OCI-M2 (cell line): ENCODE measurements around the gene SUMO2.
A peak's percentile ranks its signal among the peaks of the same experiment; 100 is the strongest.
"Not testable (repeated sequence)": the region's sequence is repeated elsewhere in the genome, so short reads cannot be mapped to it uniquely, and the experiment has no call there.

Source experiments
- DNase-seq: peaks from one replicate; lab custom pipeline; 2025; ENCODE audit not compliant: unreplicated experiment; lab: John Stamatoyannopoulos, UW

The SUMO2 gene

DNA sequence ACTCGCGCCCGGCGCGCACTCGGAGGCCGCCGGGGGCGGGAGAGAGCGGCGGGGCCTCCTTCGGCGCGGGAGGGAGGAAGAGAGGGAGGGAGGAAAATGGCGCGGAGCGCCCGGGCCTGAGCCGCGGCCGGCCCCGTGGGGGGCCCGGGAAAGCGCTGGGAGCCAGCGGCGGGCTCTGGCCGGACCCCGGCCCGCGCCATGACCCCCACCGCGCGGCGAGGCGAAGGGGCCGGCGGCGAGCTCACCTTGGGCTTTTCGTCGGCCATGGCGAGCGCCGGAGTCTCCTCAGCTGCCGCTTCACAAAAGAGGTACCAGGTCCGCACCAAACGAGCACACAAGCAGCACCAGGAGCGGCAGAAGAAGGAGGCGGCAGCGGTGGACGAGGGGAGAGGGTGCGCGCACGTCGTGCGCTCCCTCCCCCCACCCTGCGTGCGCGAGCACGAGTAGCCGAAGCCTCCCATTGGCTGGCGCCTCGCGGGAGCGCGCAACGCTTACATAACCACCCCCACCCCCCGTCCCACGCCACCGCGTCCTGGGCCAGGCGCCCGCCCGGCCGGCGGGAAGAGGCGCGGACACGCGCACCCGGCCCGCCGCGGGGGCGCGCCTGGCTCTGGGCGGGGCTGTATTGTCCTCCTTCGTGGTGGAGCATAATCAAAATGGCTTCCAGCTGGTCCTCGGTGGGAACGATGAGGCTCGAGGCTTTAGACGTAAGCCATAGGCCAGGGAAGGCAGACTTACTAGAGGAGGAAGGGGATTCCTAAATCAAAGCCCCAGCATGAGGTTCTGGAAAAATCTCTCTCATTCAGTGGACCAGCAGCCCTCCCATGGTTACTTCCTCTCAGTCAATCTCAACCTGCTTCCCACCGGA lies at the start of gene SUMO2:
Gene SUMO2 (minus strand): TSS at position 391 of the 868 bp plus-strand sequence. CDS start 125 bp downstream, at position 266.
- peak; percentile 73 for DNase-seq

DNA sequence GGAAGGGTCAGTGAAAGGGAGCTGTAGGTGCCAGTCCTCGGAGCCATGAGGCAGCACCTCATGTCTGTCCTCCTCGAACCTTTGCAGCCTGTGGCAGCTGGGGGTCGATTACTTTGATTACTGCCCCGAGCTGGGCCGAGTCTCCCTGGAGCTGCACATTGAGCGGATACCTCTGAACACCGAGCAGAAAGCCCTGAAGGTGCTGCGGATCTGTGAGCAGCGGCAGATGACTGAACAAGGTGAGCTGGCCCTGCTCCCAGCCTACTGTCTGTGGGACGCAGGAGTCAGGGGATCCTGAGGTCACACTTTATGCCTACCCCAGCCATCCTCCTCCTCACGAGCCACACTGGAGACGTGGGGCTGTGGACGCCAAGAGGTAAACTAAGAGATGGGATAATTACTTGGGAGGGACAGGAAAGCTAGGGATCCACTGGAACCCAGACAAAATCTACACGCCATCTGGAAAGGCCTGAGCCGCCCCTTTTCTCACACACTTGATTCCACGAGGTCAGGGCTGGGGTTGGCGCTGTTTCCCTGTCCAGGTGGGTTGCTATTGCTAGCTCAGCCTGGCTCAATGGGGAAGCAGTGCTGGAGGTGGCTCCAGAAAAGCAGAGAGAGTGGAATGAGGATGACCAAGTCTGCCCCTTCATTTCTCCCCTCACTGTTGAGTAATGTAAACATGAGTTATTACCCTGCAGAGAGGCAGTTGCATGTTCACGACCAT lies 49.1 kb upstream of the SUMO2 start:
- no peak for DNase-seq

- no peak for DNase-seq
Observed at GRCh38 chr17:75231071-75231470, 48.3 kb upstream of the SUMO2 start.

DNA sequence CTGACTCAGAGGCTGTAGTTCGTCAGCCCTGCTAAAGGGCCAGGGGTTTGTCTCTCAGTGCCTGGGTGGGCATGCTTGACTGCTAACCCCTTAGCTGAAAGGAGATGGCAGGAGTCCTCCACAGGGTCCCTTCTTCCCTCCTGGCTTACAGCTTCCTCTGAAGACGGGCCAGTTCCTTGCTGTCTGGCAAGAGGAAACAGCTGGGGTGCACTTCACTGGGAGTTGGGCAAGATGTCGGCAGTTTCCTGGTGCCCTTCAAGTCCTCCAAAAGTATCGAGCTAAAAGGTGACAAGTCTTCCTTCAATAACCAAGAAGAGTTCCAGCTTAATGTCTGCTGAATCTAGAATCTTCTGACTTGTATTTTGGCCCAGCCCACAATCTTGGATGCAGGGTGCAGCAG lies 46.1 kb upstream of the SUMO2 start:
- no peak for DNase-seq

- no peak for DNase-seq
Observed at GRCh38 chr17:75228305-75228704, 45.5 kb upstream of the SUMO2 start.

DNA sequence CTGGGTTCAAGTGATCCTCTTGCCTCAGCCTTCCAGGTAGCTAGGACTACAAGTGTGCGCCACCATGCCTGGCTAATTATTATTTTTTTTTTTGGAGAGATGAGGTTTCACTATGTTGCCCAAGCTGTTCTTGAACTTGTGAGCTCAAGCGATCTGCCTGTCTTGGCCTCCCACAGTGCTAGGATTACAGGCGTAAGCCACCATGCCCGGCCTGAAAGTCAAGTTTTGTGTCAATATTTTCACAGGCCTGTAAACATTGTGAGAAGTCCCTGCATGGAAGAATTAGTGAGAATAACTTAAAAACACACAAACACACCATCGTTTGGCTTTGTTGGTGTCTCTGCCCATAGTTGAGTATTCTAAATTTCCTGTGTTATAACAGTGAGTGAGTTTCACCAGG lies 45.0 kb upstream of the SUMO2 start:
- no peak for DNase-seq

DNA sequence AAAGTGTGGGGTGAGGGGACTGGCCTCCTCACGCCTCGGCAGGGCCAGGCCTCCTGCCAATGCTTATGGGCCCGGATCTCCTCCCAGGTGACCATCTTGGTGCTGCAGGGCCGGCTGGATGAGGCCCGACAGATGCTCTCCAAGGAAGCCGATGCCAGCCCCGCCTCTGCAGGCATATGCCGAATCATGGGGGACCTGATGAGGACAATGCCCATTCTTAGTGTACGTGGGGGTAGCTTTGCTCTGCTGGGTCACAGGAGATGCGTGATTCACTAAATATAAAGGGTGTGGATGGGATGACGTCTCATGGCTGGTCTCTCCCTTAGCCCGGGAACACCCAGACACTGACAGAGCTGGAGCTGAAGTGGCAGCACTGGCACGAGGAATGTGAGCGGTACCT lies 42.3 kb upstream of the SUMO2 start:
- no peak for DNase-seq

DNA sequence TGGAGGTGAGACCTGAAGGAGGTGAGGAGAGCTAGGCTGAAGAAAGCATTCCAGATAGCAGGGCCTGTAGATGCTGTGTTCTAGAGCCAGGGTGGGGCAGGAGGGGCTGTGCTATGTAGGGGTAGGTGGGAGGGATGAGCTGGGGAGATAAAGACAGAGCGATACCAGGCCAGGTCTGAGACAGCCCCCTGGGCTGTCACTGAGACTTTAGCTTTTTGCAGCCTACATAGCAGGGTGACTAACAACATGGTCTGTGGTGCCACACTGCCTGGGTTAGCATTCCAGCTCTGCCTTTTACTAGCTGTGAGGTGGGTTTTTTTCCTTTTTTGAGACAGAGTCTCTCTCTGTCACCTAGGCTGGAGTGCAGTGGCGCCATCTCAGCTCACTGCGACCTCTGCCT lies 37.1 kb upstream of the SUMO2 start:
- DNase-seq = no peak

DNA sequence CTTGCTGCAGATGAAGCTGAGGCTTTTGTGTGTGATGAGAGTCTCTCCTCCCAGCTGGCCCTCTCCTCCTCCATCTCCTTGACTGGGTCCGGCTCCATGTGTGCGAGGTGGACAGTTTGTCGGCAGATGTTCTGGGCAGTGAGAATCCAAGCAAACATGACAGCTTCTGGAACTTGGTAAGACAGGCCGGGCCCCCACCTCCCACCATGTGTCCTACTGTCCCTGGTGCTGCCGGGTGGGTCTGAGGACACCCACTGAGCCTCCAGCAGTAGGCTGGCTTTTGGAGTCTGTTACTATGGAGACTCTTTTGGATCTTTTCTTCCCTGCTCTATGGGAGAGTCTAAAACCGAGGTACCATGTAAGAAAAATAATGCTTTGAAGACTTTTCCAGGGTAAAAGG lies 35.4 kb upstream of the SUMO2 start:
- DNase-seq = no peak

- no peak for DNase-seq
Observed at GRCh38 chr17:75209061-75209460, 26.3 kb upstream of the SUMO2 start.

- no peak for DNase-seq
Observed at GRCh38 chr17:75208161-75208560, 25.4 kb upstream of the SUMO2 start.

- no peak for DNase-seq
Observed at GRCh38 chr17:75207760-75208159, 25.0 kb upstream of the SUMO2 start.

GRCh38 chr17:75207050-75207407 lies 24.3 kb upstream of the SUMO2 start:
- DNase-seq = not testable (repeated sequence)

GRCh38 chr17:75205793-75206163 lies 23.0 kb upstream of the SUMO2 start:
- DNase-seq = no peak

GRCh38 chr17:75205037-75205792 lies 22.5 kb upstream of the SUMO2 start, which contains the start of gene NUP85:
NUP85 (plus strand) TSS chr17:75205679; CDS start chr17:75205762, 83 bp downstream.
- peak; percentile 79 for DNase-seq

GRCh38 chr17:75199886-75200618 lies 17.3 kb upstream of the SUMO2 start:
- DNase-seq = no peak

DNA sequence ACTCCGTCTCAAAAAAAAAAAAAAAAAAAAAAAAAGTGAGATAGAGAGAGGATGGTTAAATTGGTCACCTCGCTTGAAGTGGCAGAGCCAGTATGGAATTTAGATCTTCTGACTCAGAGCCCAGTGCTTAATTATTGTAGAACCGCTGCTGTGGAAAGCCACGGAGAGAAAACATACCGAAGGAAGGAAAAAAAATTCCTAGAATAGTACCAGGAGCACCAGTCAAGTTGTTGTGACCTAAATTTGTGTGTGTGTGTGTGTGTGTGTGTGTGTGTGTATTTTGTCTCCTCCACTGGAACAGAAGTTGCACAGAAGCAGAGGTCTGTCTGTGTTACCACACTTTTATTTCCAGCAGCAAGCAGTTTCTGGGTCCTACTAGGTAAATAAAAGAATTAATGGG lies 12.1 kb upstream of the SUMO2 start:
- no peak for DNase-seq

GRCh38 chr17:75191584-75191983 lies 8.8 kb upstream of the SUMO2 start:
- no peak for DNase-seq

- DNase-seq = no peak
Observed at GRCh38 chr17:75188614-75189013, 5.9 kb upstream of the SUMO2 start.

DNA sequence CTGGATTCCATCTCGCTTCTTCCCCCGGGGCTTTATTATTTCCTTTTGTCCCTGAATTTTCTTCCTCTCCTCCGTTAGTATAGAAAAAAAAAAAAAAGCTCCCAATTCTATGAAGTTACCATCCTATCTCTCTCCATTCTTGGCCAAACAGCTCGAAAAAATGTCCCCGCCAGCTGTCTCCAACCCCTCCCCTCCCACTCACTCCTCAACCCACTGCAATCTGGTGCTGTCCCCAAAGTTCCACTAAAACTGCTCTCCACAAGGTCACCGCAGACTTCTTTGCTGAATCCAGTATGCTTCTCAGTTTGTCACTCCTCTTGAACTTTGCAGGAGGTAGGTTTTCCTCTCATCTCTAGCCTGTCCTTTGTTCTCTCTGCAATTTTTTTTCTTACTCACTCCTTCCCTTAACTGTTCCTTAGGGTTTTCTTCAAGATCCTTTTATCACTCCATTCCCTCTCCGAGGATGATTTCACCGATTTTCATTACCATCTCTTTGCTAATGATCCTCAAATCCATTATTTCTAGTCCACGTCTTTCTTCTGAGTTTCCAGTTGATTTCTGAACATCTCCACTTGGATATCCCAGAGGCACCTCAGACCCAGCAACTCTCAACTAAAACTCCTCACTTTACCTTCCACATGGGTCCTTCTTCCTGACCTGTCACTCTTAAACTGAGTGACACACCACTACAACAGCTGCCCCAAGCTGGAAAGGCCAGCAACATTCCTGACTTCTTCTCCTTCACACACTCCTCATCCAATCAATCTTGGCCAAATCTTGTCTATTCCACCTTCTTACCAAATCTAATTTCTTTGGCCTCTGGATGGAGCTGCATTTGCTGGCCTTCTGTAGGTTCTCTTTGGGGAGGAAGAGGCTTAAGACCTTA lies 1.5 kb upstream of the SUMO2 start:
- DNase-seq = no peak
